ENCODE data around the gene IPCEF1. TPM values are rescaled to one million over a fixed set of nuclear protein-coding genes. Genes with fewer than 3 reads are reported as not detected.
"Not testable (repeated sequence)": the region's sequence is repeated elsewhere in the genome, so short reads cannot be mapped to it uniquely, and the experiment has no call there.

The IPCEF1 gene
- total and polyA plus RNA-seq, 4 donors, result 1.8 to 4.7 (median 2.8) TPM

DNA sequence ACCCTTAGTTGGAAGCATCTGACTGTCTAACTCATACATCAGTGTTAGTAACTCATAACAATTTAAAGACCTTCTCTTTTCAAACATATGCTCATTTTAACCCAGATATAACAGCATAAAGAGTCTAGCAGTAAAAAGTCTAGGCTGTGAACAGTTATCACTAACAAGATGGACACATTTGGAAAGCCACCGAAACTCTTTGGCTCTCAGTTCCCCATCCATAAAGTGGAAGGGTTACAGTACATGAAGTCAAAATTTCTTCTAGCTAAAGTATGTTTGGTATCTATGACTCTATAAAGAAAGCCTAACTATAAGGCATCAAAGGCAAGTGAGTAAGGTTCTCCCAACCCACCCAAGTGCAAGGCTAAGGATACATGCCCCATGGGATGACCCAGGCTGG is 22.5 kb downstream of the IPCEF1 start:
- DNase-seq; H3K4me3 ChIP-seq (ENCODE audit: low read length in 2 of 2); H3K36me3 ChIP-seq (ENCODE audit: control insufficient read depth in 1 of 2, insufficient read depth in 2 of 2, low read length in 1 of 2); H3K9me3 ChIP-seq (ENCODE audit: control insufficient read depth, low read length); H3K27me3 ChIP-seq (ENCODE audit: control insufficient read depth in 1 of 2, insufficient read depth in 2 of 2, low read length in 1 of 2); intact Hi-C loops (cut with DNase I); ATAC-seq (ENCODE audit: low FRiP score); H3K27ac ChIP-seq (ENCODE audit: low read depth in 1 of 2, low read length in 2 of 2); H3K4me1 ChIP-seq (ENCODE audit: control insufficient read depth in 1 of 2, insufficient read depth in 2 of 2, low read length in 2 of 2): not testable (repeated sequence)
- WGBS, 2 donors, result 86 to 90% methylated on average over 1 of the region's 1 CpG

DNA sequence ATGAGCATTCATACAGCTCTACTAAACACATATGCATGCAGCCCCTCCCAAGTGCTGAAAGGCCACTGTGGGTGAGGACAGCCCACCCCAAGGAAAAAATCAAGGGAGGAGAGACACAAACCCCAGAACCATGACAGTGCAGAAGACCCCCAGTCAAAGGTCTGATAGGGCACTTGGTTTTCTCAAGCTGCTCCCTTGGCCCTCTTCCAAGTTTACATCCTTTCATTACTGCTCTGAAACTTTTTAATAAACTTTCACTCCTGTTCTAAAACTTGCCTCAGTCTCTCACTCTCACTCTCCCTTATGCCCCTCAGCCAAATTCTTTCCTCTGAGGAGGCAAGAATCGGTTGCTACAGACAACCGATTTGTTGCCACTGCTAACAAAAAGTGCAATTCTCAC is 24.9 kb downstream of the IPCEF1 start:
- H3K27me3 ChIP-seq (ENCODE audit: control insufficient read depth in 1 of 2, insufficient read depth in 2 of 2, low read length in 1 of 2), result no peaks in the 10 kb centered on the region
- H3K9me3 ChIP-seq (ENCODE audit: control insufficient read depth, low read length), result no peaks in the 10 kb centered on the region
- H3K4me1 ChIP-seq (ENCODE audit: control insufficient read depth in 1 of 2, insufficient read depth in 2 of 2, low read length in 2 of 2), result no peaks in the 10 kb centered on the region
- intact Hi-C loops (cut with DNase I), result no loop called here
- H3K27ac ChIP-seq (ENCODE audit: low read depth in 1 of 2, low read length in 2 of 2), result no peak overlapping the region
- no peak overlapping the region for H3K4me3 ChIP-seq (ENCODE audit: low read length in 2 of 2)
- DNase-seq (no peak), ATAC-seq (ENCODE audit: low FRiP score) (no peak)
- no peaks in the 10 kb centered on the region for H3K36me3 ChIP-seq (ENCODE audit: control insufficient read depth in 1 of 2, insufficient read depth in 2 of 2, low read length in 1 of 2)
- WGBS, 2 donors, result 98% methylated on average over 2 of the region's 2 CpGs

DNA sequence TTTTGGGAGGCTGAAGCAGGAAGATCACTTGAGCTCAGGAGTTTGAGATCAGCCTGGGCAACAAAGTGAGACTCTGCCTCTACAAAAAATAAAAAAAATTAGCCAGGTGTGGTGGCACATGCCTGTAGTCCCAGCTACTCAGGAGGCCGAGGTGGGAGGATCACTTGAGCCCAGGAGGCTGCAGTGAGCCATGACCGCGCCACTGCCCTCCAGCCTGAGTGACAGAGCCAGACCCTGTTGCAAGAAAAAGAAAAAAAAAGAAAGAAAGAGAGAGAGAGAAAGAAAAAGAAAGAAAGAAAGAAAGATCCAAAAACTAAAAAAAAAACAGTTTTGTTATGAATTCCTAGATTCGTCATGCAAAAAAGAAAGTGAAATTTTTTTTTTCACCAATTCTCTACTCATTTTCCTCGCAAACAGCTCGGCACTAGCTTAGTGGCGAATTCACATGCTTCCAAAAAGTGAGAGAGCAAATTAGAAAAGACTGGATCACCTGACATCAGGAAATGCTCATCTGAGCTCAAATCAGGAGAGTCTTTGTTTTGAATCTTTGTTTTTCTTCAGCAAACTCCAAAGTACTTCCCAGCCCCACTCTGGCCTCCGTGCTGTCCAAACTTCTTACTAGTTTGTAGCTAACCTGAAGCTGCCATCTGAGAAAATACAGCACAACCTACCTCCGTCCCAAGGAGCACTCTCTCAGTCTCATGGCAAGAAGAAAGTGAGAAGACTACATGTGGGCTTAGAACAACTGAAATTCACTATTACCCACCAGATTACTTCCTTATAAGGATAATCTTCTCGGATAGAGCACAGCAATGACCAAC is 27.0 kb downstream of the IPCEF1 start:
- ATAC-seq (ENCODE audit: low FRiP score) (no peak), DNase-seq (no peak)
- H3K36me3 ChIP-seq (ENCODE audit: control insufficient read depth in 1 of 2, insufficient read depth in 2 of 2, low read length in 1 of 2), result no peaks in the 10 kb centered on the region
- intact Hi-C loops (cut with DNase I), result no loop called here
- H3K27me3 ChIP-seq (ENCODE audit: control insufficient read depth in 1 of 2, insufficient read depth in 2 of 2, low read length in 1 of 2), result no peaks in the 10 kb centered on the region
- peak overlapping the region; percentile 8 to 34 for H3K4me3 ChIP-seq (ENCODE audit: low read length in 2 of 2)
- H3K27ac ChIP-seq (ENCODE audit: low read depth in 1 of 2, low read length in 2 of 2), result no peak overlapping the region
- H3K9me3 ChIP-seq (ENCODE audit: control insufficient read depth, low read length), result no peaks in the 10 kb centered on the region
- WGBS, 2 donors, result 63 to 66% methylated on average over 10 of the region's 10 CpGs
- no peaks in the 10 kb centered on the region for H3K4me1 ChIP-seq (ENCODE audit: control insufficient read depth in 1 of 2, insufficient read depth in 2 of 2, low read length in 2 of 2)

DNA sequence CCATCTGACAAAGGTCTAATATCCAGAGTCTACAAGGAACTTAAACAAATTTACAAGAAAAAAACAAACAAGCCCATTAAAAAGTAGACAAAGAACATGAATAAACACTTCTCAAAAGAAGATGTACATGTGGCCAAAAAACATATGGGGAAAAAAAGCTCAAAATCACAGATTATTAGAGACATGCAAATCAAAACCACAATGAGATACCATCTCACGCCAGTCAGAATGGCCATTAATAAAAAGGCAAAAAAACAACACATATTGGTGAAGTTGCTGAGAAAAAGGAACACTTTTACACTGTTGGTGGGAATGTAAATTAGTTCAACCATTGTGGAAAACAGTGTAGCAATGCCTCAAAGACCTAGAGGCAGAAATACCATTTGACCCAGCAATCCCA is 29.3 kb downstream of the IPCEF1 start:
- H3K4me1 ChIP-seq (ENCODE audit: control insufficient read depth in 1 of 2, insufficient read depth in 2 of 2, low read length in 2 of 2); DNase-seq; intact Hi-C loops (cut with DNase I); ATAC-seq (ENCODE audit: low FRiP score); H3K4me3 ChIP-seq (ENCODE audit: low read length in 2 of 2); H3K36me3 ChIP-seq (ENCODE audit: control insufficient read depth in 1 of 2, insufficient read depth in 2 of 2, low read length in 1 of 2); H3K27me3 ChIP-seq (ENCODE audit: control insufficient read depth in 1 of 2, insufficient read depth in 2 of 2, low read length in 1 of 2); H3K9me3 ChIP-seq (ENCODE audit: control insufficient read depth, low read length); H3K27ac ChIP-seq (ENCODE audit: low read depth in 1 of 2, low read length in 2 of 2): not testable (repeated sequence)
- 37 to 99% methylated on average over 1 of the region's 1 CpG for WGBS, 2 donors

DNA sequence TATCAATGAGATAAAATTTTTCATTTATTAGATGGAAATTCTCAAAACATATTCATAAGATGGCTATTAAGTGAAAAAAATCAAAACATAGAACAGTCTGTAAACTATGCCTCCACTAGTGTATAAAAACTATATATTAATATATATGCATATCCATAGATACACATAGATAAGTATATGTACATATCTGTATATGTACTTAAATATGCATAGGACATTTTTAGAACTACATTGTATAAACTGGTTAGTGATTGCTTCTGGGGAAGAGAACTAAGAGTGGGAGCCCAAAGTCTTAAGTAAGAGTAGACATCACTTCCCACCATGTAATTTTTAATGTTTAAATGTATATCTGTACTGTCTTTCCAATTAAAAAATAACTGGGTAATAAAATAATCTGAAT is 31.5 kb downstream of the IPCEF1 start:
- Histone ChIP-seq H3K9me3 (ENCODE audit: control insufficient read depth, low read length) (no peaks in the 10 kb centered on the region), H3K4me3 (ENCODE audit: low read length in 2 of 2) (no peak overlapping the region), H3K27ac (ENCODE audit: low read depth in 1 of 2, low read length in 2 of 2) (no peak overlapping the region), H3K27me3 (ENCODE audit: control insufficient read depth in 1 of 2, insufficient read depth in 2 of 2, low read length in 1 of 2) (no peaks in the 10 kb centered on the region), H3K36me3 (ENCODE audit: control insufficient read depth in 1 of 2, insufficient read depth in 2 of 2, low read length in 1 of 2) (no peaks in the 10 kb centered on the region), H3K4me1 (ENCODE audit: control insufficient read depth in 1 of 2, insufficient read depth in 2 of 2, low read length in 2 of 2) (no peaks in the 10 kb centered on the region)
- DNase-seq (no peak), ATAC-seq (ENCODE audit: low FRiP score) (no peak)
- intact Hi-C loops (cut with DNase I), result no loop called here

DNA sequence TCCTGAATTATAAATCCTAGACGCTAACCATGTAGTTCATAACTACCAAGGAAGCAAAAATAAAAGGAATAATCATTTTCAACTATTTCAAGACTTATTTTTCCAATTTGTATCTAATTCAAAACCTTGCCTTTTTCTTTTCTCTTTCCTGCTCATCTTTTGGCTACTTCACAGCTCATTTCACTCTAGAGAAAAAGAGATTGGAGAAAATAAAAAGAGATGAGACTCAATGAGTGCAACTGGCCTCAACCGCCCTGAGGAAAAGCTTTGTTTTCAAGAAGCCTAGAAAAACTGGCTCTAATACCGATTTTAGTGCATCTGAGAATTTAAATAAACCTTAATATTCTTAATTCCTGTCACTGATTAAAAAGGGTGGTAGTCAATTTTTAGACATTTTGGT is 36.4 kb downstream of the IPCEF1 start:
- Histone ChIP-seq H3K27ac (ENCODE audit: low read depth in 1 of 2, low read length in 2 of 2) (no peak overlapping the region), H3K4me1 (ENCODE audit: control insufficient read depth in 1 of 2, insufficient read depth in 2 of 2, low read length in 2 of 2) (no peaks in the 10 kb centered on the region), H3K9me3 (ENCODE audit: control insufficient read depth, low read length) (no peaks in the 10 kb centered on the region), H3K36me3 (ENCODE audit: control insufficient read depth in 1 of 2, insufficient read depth in 2 of 2, low read length in 1 of 2) (no peaks in the 10 kb centered on the region), H3K4me3 (ENCODE audit: low read length in 2 of 2) (no peak overlapping the region), H3K27me3 (ENCODE audit: control insufficient read depth in 1 of 2, insufficient read depth in 2 of 2, low read length in 1 of 2) (no peaks in the 10 kb centered on the region)
- ATAC-seq (ENCODE audit: low FRiP score) (no peak), DNase-seq (no peak)
- intact Hi-C loops (cut with DNase I), result no loop called here
- WGBS, 2 donors, result 64 to 84% methylated on average over 3 of the region's 3 CpGs

DNA sequence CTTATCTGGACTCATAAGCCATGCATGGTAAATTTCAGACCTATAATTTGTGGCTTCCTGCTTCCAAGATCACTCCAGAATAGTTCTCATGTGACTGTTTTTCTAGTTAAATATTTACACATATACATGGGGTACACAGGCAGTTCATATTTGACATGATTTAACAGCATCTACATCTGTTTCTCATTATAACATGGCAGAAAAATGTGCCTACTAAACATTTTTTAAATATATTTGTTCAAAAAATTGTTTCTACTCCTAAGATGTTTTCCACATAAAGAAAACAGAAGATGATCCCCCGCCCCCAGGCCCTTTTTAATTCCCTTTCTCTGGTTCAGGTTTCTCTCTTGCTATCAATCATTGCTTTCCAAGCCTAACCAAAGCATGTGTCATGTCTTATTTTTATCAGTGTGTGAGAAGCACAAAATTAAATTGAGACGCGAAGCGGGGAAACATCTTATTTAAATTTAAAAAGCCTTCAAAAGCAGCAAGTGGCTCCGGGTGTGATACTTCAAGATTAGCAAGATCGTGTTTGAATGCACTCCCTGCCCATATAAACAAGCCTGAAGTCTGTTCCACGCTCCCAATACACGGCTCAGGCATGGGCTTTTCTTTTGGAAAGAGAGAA is 37.3 kb downstream of the IPCEF1 start:
- Histone ChIP-seq H3K4me3 (ENCODE audit: low read length in 2 of 2) (no peak overlapping the region), H3K27me3 (ENCODE audit: control insufficient read depth in 1 of 2, insufficient read depth in 2 of 2, low read length in 1 of 2) (no peaks in the 10 kb centered on the region), H3K27ac (ENCODE audit: low read depth in 1 of 2, low read length in 2 of 2) (no peak overlapping the region), H3K36me3 (ENCODE audit: control insufficient read depth in 1 of 2, insufficient read depth in 2 of 2, low read length in 1 of 2) (no peaks in the 10 kb centered on the region), H3K4me1 (ENCODE audit: control insufficient read depth in 1 of 2, insufficient read depth in 2 of 2, low read length in 2 of 2) (no peaks in the 10 kb centered on the region), H3K9me3 (ENCODE audit: control insufficient read depth, low read length) (no peaks in the 10 kb centered on the region)
- ATAC-seq (ENCODE audit: low FRiP score) (no peak), DNase-seq (no peak)
- intact Hi-C loops (cut with DNase I), result no loop called here
- 10 to 11% methylated on average over 8 of the region's 8 CpGs for WGBS, 2 donors

DNA sequence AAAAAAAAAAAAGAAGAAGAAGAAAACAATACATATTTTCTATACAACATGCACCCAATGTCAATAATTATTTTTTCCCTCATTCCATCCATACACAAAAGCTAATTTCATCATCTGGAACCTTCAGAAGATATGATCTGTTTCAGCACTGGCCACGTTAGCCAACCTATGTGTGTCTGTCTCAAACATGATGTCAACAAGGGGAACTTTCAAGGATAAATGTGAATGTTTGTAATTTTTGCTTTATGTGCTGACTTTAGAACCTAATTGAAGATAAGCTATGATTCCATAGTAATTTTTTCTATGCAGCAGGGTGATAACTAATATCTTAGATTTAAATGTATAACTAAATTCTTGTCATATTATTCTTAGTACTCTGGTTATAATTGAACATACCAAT is 37.9 kb downstream of the IPCEF1 start:
- Histone ChIP-seq H3K27ac (ENCODE audit: low read depth in 1 of 2, low read length in 2 of 2) (no peak overlapping the region), H3K4me3 (ENCODE audit: low read length in 2 of 2) (no peak overlapping the region), H3K4me1 (ENCODE audit: control insufficient read depth in 1 of 2, insufficient read depth in 2 of 2, low read length in 2 of 2) (no peaks in the 10 kb centered on the region), H3K27me3 (ENCODE audit: control insufficient read depth in 1 of 2, insufficient read depth in 2 of 2, low read length in 1 of 2) (no peaks in the 10 kb centered on the region), H3K9me3 (ENCODE audit: control insufficient read depth, low read length) (no peaks in the 10 kb centered on the region), H3K36me3 (ENCODE audit: control insufficient read depth in 1 of 2, insufficient read depth in 2 of 2, low read length in 1 of 2) (no peaks in the 10 kb centered on the region)
- DNase-seq (no peak), ATAC-seq (ENCODE audit: low FRiP score) (no peak)
- intact Hi-C loops (cut with DNase I), result no loop called here
- 88 to 91% methylated on average over 1 of the region's 1 CpG for WGBS, 2 donors

DNA sequence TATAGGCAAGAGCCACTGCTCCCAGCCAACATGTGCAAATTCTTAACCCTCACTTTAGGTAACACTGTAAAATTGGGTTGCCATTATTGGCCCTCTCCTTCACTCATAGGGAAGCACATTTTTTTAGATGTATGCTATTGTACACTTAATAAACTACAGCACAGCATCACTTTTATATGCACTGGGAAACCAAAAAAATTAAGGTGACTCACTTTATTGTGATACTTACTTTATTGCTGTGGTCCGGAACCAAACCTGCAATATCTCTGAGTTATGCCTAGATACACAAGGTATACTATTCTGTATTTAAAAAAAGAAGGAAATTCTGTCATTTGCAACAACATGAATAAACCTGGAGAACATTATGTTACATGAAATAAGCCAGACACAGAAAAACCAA is 40.5 kb downstream of the IPCEF1 start:
- 96 to 100% methylated on average over 1 of the region's 1 CpG for WGBS, 2 donors
- no peak overlapping the region for H3K27ac ChIP-seq (ENCODE audit: low read depth in 1 of 2, low read length in 2 of 2)
- intact Hi-C loops (cut with DNase I), result no loop called here
- no peaks in the 10 kb centered on the region for H3K27me3 ChIP-seq (ENCODE audit: control insufficient read depth in 1 of 2, insufficient read depth in 2 of 2, low read length in 1 of 2)
- H3K9me3 ChIP-seq (ENCODE audit: control insufficient read depth, low read length), result no peaks in the 10 kb centered on the region
- no peak for ATAC-seq (ENCODE audit: low FRiP score)
- H3K4me1 ChIP-seq (ENCODE audit: control insufficient read depth in 1 of 2, insufficient read depth in 2 of 2, low read length in 2 of 2), result no peaks in the 10 kb centered on the region
- no peak overlapping the region for H3K4me3 ChIP-seq (ENCODE audit: low read length in 2 of 2)
- DNase-seq, result no peak
- no peaks in the 10 kb centered on the region for H3K36me3 ChIP-seq (ENCODE audit: control insufficient read depth in 1 of 2, insufficient read depth in 2 of 2, low read length in 1 of 2)
